ENCODE results near the gene GBGT1. TPM values are rescaled to one million over a fixed set of nuclear protein-coding genes. Genes with fewer than 3 reads are reported as not detected.
A peak's percentile ranks its signal among the peaks of the same experiment; 100 is the strongest.

The GBGT1 gene
- total and polyA plus RNA-seq, 8 donors = 1.2 to 37.9 (median 22.6) TPM

DNA sequence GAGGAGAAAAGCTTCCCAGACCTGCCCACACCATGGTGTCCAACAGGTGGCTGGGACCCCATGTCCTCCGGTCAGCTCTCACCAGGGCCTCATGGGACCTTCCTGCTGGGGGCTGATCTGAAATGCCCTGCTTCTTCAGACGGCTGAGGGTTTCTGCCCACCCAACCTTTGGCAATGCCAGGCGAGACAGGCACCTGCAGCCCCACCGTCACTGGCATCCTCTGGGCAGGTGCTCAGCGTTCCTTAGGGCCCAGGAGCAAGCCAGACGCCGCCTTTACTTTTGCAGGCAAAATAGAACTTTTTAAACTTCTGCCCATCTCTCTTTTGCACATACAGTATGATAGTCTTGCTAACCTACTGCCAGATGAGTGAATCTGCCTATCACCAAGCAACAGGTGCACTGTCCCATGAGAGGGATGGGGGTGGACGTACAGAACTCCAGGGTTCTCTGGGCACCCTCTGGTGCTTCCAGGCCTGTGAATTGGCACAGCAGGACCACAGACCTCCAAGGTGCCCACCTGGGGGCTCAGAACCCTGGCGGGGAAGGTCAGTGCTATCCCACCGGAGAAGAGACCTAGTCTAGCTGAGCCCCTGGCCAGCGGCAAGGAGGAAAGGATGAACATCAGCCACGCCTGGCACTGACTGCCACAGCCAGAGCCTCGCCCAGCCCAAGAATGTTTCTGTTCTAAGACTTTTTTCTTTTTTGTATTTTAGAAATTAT is 37.9 kb upstream of the GBGT1 start:
- Histone ChIP-seq H3K9me3 (peaks cover 0 to 4% (median 0%) of the 10 kb centered on the region in 4 donors), H3K27me3 (peaks cover 0 to 70% (median 6%) of the 10 kb centered on the region in 3 donors), H3K27ac (no peak overlapping the region), H3K36me3 (no peaks in the 10 kb centered on the region), H3K4me3 (no peak overlapping the region), H3K4me1 (peaks cover 0 to 5% (median 0%) of the 10 kb centered on the region in 4 donors)
- 65 to 84% (median 71%) methylated on average over 12 to 13 of the region's 13 CpGs for WGBS, 5 donors
- peak; percentile 14 to 38 for DNase-seq
- TF ChIP-seq POLR2A (IDR thresholded peaks at IDR 0.05) (no peak), EP300 (IDR thresholded peaks at IDR 0.05) (no peak), POLR2AphosphoS5 (IDR thresholded peaks at IDR 0.05) (no peak)
- TF ChIP-seq, protein P1, sequence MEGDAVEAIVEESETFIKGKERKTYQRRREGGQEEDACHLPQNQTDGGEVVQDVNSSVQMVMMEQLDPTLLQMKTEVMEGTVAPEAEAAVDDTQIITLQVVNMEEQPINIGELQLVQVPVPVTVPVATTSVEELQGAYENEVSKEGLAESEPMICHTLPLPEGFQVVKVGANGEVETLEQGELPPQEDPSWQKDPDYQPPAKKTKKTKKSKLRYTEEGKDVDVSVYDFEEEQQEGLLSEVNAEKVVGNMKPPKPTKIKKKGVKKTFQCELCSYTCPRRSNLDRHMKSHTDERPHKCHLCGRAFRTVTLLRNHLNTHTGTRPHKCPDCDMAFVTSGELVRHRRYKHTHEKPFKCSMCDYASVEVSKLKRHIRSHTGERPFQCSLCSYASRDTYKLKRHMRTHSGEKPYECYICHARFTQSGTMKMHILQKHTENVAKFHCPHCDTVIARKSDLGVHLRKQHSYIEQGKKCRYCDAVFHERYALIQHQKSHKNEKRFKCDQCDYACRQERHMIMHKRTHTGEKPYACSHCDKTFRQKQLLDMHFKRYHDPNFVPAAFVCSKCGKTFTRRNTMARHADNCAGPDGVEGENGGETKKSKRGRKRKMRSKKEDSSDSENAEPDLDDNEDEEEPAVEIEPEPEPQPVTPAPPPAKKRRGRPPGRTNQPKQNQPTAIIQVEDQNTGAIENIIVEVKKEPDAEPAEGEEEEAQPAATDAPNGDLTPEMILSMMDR (IDR thresholded peaks at IDR 0.05) = no peak
- intact Hi-C loops (cut with DNase I; ENCODE audit: low total_unique reads) = no loop called here

DNA sequence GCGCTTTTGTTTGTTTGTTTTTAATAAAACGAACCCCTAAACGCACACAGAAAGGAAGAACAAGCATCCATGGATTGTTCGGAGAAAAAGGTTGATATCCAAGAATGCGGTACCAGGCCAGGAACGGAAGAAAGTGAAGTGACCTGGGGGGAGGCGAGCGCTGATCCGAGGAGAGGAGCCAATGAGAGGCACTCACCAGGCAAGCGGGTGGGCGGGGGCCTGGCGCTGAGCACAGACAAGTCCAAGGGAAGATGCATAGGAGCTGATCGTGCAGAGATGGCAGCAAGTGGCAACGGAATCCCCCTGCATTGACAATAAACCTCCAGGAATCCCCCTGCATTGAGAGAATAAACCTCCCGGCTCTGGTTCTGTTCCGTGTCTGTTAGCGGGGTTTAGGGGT is 36.9 kb upstream of the GBGT1 start:
- Histone ChIP-seq H3K27ac (no peak overlapping the region), H3K9me3 (peaks cover 0 to 4% (median 0%) of the 10 kb centered on the region in 4 donors), H3K27me3 (peaks cover 0 to 68% (median 6%) of the 10 kb centered on the region in 3 donors), H3K36me3 (no peaks in the 10 kb centered on the region), H3K4me3 (no peak overlapping the region), H3K4me1 (peaks cover 0 to 5% (median 0%) of the 10 kb centered on the region in 4 donors)
- intact Hi-C loops (cut with DNase I; ENCODE audit: low total_unique reads) = no loop called here
- TF ChIP-seq POLR2A (IDR thresholded peaks at IDR 0.05) (no peak), POLR2AphosphoS5 (IDR thresholded peaks at IDR 0.05) (no peak), EP300 (IDR thresholded peaks at IDR 0.05) (no peak)
- TF ChIP-seq, protein P1 (IDR thresholded peaks at IDR 0.05) = no peak
- no peak for DNase-seq
- WGBS, 5 donors = 83 to 93% (median 89%) methylated on average over 17 of the region's 17 CpGs

DNA sequence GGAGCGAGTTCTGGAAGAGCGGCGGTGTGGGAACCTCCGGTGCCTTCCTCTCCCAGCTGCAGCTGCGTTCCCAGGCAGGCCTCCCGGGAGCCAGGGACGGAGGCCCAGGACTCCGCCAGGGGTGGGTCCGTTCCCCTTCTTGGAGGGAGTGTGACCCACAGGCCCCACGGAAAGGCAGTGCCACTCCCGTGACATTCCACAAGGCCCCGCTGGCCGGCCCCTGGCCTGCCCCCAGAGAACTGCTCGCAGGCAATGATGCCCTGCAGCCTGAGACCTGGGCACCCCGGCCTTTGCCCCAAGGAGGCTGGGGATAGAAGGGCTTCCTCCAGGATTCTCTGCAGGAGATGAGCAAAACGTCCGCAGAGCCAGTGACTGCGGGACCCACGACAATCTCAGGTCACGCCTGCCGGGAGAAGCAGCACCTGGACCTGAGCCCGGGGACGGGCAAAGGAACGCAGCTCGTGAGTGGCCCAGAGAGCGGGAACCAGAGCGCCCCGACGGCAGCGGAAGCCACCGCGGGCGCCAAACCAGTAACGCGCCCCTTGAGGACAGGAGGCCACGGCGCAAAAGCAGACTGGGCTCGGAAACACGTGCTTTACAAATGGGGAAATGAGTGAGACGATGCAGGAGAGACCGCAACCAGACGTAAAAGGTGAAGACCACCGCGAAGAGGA is 36.1 kb upstream of the GBGT1 start:
- H3K4me1 ChIP-seq = peaks cover 0 to 5% (median 0%) of the 10 kb centered on the region in 4 donors
- 36 to 53% (median 38%) methylated on average over 42 to 44 of the region's 44 CpGs for WGBS, 5 donors
- peak overlapping the region; percentile 18 to 37 (median 24) for H3K4me3 ChIP-seq
- no peak for TF ChIP-seq POLR2AphosphoS5 (IDR thresholded peaks at IDR 0.05)
- no peak for TF ChIP-seq EP300 (IDR thresholded peaks at IDR 0.05)
- no peak for TF ChIP-seq POLR2A (IDR thresholded peaks at IDR 0.05)
- H3K9me3 ChIP-seq = peaks cover 0 to 5% (median 2%) of the 10 kb centered on the region in 4 donors
- intact Hi-C loops (cut with DNase I; ENCODE audit: low total_unique reads) = loop anchor here (10.0 kb wide), 1 partner anchor 65 kb away; no protein-coding TSS in a partner anchor
- H3K27ac ChIP-seq = no peak overlapping the region
- H3K27me3 ChIP-seq = peaks cover 0 to 70% (median 6%) of the 10 kb centered on the region in 3 donors
- H3K36me3 ChIP-seq = no peaks in the 10 kb centered on the region
- peak in 1 of 2 donors; percentile 73 for DNase-seq

DNA sequence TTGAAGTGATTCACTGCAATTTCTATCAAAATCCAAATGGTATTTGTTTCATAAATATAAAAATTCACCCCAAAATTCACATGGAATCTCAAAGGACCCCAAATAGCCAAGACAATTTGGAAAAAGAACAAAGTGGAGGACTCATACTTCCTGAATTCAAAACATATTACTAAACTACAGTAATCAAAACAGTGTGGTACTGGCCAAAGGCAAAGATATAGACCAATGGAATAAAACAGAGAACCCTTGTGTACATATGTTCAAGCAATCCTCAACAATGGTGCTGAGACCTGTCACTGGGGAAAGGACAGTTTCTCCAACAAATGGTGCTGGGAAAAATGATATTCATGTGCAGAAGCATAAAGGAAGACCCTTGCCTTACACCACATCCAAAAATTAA is 31.3 kb upstream of the GBGT1 start:
- peaks cover 0 to 2% (median 0%) of the 10 kb centered on the region in 4 donors for H3K4me1 ChIP-seq
- H3K27ac ChIP-seq = no peak overlapping the region
- H3K9me3 ChIP-seq = peaks cover 0 to 6% (median under 1%) of the 10 kb centered on the region in 4 donors
- H3K4me3 ChIP-seq = no peak overlapping the region
- intact Hi-C loops (cut with DNase I; ENCODE audit: low total_unique reads) = loop anchor here (10.0 kb wide), 1 partner anchor 70 kb away; no protein-coding TSS in a partner anchor
- H3K27me3 ChIP-seq = peaks cover 0 to 58% (median 5%) of the 10 kb centered on the region in 3 donors
- no peak for DNase-seq
- no peak for TF ChIP-seq POLR2A (IDR thresholded peaks at IDR 0.05)
- TF ChIP-seq, protein P1 (IDR thresholded peaks at IDR 0.05) = no peak
- no peak for TF ChIP-seq EP300 (IDR thresholded peaks at IDR 0.05)
- TF ChIP-seq POLR2AphosphoS5 (IDR thresholded peaks at IDR 0.05) = no peak
- H3K36me3 ChIP-seq = no peaks in the 10 kb centered on the region

All from stomach (tissue), 9 donors.